Stimulated activated CD4-positive, alpha-beta T cell treated with anti-CD3 and anti-CD28 coated beads, Interleukin-1b, Interleukin-23, amount 100 ng/mL, for 24 hours (primary cell): ENCODE data around the gene POLR2M.
A peak's percentile ranks its signal among the peaks of the same experiment; 100 is the strongest.

Experiments used
- DNase-seq, 4 experiments: peaks; one replicate each; pipeline ENCODE4 v3.0.0-alpha.2; 2020; ENCODE audit warnings: low read depth in 4 of 4, low spot score in 1 of 4

The POLR2M gene

DNA sequence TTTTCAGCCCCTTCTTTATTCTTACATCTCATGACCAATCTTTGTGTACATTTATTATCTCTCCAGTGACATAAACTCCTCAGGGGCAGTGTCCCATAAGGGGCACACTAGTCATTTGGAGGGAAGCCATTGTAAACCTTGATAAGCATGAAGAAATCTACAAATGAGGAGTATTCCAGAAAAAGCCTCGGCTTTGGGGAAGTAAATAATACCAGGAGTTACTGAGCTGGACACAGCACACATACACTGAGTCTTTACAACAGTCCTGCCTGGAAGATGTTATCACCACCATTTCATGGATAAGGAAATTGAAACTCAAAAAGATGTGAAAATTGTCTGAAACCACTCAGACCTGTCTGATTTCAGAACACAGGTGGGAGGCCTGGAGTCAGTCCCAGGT, 15.4 kb upstream of the POLR2M start:
- DNase-seq = no peak

GRCh38 chr15:57692709-57693108, 13.8 kb upstream of the POLR2M start:
- DNase-seq = no peak

DNA sequence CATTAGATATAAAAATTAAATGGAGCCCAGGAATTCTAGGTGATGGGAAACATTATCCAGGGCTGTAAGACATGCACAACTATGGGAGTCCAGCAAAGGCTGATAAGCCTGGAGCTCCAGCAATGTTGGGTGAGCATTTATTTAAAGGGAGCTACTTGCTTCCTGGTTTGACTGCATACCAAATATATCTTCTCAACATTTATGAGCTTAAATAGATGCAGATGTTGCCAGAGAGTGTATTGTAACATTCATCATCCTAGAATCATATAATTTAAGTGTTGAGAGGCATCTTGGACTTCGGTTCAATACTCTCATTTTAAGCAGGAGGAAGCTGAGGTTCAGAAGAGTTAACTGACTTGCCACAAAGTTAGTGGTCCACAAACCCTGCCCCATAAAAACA, 12.2 kb upstream of the POLR2M start:
- no peak for DNase-seq

DNA sequence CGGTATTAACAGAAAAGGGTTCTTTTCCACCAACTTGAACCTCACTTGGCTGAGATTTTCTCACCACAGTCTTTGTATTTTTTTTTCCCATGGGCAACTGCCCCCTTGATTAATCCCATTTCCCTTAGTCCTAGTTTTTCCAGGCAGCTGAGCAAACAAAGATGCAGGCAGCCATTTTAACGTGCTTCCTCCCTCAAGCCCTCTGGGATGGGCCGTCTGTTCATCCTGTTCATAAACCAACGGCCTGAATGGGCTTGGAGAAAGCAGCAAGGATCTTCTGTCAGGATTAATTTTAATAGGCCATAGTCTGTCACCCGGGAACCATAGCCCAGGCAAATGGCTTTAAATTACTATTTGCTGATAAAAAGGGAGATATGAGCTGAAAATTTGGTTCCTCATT, 10.4 kb upstream of the POLR2M start:
- no peak for DNase-seq

DNA sequence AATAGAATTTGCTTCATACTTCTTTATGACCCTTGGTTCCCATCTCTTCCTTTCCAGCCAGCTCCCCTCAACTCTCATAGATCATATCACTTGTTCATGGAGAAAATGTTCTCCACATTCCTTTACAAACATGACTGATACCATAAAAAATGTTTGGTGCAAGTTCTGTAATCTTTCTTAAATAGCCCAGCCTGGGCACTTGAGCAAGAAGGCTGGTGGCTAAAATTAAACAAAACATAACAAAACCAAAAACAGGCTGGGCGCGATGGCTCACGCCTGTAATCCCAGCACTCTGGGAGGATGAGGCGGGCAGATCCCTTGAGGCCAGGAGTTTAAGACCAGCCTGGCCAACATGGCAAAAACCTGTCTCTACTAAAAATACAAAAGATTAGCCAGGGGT, 8.9 kb upstream of the POLR2M start:
- no peak for DNase-seq

DNA sequence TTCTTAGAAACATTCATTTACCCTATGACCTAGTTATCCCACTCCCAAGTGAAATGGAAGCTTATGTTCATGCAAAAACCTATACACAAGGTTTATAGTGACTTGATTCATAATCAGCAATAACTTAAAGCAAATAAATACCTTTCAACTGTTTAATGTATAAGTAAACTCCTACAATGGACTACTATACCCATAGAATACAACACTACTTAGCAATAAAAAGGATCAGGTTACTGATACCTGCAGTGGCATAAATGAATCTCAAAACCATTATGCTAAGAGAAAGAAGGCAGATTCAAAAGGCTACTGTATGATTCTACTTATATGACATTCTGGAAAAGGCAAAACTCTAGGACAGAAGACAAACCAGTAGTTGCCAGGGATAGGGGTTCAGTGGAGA, 8.3 kb upstream of the POLR2M start:
- DNase-seq = no peak

- DNase-seq = no peak
Observed at GRCh38 chr15:57698991-57699390, 7.5 kb upstream of the POLR2M start.

GRCh38 chr15:57703387-57703786, 3.1 kb upstream of the POLR2M start:
- no peak for DNase-seq

DNA sequence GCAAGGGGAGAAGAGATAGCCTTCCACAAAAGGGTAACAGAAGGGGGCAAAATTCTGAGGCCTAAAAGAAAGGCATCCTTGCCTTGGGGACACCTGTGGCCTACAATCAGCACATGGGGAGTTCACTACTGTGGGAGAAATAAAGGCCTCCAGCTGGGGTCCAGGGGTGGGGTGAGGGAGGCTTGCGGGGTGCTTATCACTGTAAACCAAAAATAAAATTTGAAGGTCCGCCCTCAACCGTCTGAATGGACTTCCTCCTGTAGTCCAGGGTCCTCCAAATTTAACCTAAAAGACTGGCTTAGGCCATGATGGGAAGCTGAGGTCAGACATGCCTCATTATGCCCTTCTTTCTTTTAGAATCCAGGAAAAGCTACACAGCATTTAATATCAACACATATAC, 2.1 kb upstream of the POLR2M start:
- no peak for DNase-seq

GRCh38 chr15:57705746-57706404, 639 bp upstream of the POLR2M start:
- DNase-seq = no peak

DNA sequence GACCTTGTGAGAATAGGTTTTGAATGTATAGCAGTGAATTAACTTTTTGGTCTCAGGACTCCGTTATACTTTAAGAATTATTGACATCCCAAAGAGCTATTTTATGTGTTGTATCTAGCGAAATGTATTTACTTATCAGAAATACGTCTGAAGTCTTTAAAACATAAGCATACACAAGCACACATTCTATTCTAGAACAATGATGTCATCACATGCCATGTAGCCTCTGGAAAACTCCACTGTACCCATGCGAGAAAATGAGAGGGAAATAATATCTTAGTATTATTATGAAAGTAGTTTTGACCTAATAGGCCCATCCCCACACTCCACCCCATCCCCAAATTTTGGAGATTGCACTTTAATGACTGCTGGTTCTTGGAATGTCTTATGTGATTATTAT, 1.5 kb downstream of the POLR2M start:
- no peak for DNase-seq

DNA sequence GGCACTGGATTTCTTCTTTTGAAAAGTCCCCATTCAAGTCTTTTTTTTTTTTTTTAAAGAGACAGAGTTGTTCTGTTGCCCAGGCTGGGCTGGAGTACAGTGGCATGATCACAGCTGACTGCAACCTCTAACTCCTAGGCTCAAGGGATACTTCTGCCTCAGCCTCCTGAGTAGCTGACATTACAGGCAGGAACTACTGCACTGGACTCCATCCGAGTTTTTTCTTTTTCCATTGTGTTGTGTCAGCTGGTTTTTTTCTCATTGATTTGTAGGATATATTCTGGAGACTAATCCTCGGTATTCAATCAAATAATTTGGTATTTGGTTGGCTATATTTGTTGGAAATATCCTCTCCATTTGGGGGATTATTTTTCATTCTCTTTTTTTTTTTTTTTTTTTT, 11.8 kb downstream of the POLR2M start:
- DNase-seq = no peak

DNA sequence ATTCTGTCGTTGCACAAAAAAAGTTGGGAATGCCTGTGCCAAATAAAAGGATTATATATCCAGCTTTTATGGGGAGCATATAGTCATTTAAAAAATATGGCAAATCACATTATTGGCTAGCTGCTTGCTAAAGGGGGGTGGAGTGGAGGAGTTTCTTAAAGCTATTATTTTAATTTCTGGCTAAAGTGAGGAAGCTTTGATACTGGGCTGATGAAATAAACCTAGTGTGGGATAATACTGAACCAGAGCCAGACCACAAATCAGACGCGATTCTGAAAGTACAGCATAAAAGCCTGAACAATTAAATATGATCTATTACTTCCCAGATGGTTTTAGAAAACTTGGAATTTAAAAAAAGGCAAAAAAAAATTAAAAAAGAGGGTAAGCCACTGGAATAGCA, 14.4 kb downstream of the POLR2M start:
- DNase-seq = no peak

DNA sequence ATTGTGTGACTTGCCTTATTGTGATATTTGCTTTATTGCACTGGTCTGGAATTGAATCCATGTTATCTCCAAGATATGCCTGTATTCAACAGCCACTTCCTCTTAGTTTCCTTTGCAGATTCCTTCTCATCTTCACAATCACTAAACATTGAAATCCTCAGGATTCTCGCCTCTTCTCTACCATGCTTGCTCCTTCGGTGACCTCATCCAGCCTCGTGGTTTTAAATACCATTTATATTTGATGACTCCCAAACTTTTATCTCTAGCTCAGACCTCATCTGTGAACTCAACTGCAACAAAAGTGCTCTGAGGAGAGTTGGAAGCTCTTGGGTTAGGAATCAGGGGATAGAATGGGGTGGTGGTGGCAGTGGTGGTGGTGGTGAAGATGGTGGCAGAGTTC, 19.9 kb downstream of the POLR2M start:
- DNase-seq = no peak

- no peak for DNase-seq
Observed at GRCh38 chr15:57727031-57727430, 20.5 kb downstream of the POLR2M start.

DNA sequence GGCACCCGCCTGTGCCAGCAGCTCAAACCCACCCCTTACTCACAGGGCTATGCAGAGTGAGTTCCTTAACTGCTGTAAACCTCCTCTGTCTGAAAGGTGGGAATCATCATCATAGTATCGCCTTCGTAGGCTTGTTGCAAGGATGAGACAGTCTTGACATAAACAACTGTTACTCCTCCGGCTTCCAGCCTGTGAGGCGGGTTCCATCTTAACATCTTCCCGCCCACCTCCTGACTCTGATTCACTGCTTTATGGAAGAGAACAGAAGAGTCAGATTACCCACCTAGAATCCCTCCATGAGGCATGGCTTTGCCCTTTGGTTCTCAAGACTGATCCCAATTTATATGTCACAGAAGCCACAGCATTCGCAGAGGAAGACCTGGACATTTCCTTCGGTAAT, 21.9 kb downstream of the POLR2M start:
- no peak for DNase-seq

DNA sequence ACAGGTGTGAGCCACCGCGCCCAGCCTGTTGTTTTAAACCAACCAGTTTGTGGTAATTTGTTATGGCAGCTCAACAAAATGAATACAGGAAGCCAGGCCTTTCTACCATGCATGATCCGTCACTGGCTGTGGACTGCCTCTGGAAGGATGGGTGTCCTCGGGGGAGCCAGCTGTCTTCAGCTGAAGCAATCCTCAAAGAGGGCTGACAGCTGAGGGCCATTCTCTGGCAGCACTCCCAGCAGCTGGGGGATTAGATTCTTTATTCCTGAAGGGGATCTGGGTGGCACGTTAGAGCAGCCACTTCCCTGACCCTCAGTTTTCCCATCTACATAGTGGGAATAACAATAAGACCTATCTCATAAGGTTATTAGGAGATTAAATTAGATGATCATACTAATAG, 24.4 kb downstream of the POLR2M start:
- DNase-seq = no peak

DNA sequence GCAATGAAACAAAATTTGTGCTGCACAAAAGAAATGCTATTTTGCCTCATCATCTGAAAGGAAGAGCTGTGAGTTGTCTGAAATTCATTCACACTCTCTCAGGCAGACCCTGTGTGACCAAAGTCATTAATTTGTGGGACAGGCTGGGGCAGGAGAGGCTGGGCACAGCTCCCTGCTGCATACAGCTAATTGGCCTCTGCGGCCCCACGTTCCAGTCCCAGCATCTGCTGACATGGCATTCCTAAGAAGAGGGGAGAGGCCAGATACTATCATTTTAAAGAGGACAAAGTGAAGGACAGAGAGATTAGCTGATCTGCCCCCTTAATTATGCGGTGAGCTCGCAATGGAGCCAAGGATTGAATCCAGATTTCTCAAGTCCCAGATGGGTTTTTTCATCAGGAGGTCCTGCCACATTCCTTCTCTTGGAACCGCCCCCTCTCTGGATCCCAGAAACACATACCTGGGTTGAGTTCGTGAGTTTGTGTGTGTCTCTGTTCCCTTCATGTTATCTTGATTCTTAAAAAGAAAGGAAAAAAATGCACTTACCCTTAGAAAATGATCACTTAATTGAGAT, 25.1 kb downstream of the POLR2M start:
- no peak for DNase-seq

- DNase-seq = peak; percentile 17 to 29 (median 25)
Observed at GRCh38 chr15:57732526-57733331, 26.2 kb downstream of the POLR2M start.

GRCh38 chr15:57734860-57735259, 28.3 kb downstream of the POLR2M start:
- DNase-seq = no peak

DNA sequence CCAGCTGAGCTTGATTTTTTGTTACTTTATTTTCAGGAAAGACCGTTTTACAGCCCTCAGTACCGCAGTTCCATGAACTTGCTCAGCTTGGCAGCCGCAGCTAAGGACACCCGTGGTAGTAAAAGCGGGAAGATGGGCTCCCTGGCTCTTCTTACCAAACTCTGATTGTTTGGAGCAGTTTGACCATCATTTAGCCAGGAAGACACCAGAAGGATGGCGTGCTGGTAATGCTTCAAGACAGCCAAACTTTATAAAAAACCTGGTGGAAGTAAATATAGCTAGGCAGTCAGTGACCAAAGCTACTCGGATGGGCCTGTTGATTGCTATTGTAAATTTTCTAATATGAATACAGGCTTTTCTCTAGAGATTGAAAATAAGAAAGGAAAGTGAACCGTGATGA, 28.9 kb downstream of the POLR2M start:
- DNase-seq = no peak

DNA sequence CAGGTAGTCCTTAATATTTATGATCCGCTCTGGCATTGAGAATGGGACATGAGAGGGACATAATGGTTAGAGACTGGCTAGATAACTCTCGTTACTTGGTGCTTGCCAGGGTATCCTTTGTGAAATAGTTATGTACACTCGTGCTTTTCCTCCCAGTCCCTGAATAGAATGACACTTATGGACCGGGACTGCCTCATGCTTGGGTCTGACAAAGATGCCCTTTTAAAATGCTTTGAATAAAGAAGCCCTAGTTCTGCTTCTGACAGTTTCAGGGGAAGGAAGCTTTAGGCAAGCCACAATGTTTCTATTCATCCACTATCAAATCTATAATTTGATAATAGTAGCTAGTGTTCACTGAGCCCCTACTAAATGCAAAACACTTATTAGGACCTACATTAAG, 29.4 kb downstream of the POLR2M start:
- no peak for DNase-seq

DNA sequence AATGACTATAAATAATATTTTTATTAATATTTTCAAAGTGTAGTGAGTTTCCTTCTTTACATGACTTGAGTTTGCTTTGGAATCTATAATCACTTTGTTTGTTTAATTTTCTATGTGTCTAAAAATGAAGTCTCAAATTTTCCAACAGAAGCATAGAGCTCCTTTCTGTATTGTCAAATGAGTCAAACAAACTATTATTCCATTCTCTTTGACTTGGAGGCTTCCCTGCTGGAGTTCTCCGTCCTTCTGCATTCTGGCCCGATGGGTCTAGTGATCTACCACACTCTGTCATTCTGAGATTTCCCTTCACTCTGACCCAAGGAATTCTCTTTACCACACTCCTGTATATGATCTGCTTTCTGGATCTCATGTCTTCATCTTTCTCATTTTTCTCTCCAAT, 30.1 kb downstream of the POLR2M start:
- DNase-seq = no peak
